Ishikawa (cell line): ENCODE data around the gene TESPA1.

Experiments used
- EP300 ChIP-seq: IDR thresholded peaks from 2 replicates; pipeline ENCODE4 v1.6.1; 2012; ENCODE audit warnings: borderline replicate concordance
- MAX ChIP-seq: IDR thresholded peaks from 2 replicates; pipeline ENCODE4 v1.6.1; 2012
- RAD21 ChIP-seq: IDR thresholded peaks from 2 replicates; pipeline ENCODE4 v1.6.1; 2012; ENCODE audit warnings: low read depth
- REST ChIP-seq: IDR thresholded peaks from 2 replicates; pipeline ENCODE4 v1.6.1; 2012; ENCODE audit warnings: low read depth, mild to moderate bottlenecking
- TF ChIP-seq, protein P1 (sequence below): IDR thresholded peaks from 2 replicates; pipeline ENCODE4 v1.6.1; 2012

- TF ChIP-seq REST: no peak
- TF ChIP-seq, protein P1, sequence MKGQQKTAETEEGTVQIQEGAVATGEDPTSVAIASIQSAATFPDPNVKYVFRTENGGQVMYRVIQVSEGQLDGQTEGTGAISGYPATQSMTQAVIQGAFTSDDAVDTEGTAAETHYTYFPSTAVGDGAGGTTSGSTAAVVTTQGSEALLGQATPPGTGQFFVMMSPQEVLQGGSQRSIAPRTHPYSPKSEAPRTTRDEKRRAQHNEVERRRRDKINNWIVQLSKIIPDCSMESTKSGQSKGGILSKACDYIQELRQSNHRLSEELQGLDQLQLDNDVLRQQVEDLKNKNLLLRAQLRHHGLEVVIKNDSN: no peak
- no peak for TF ChIP-seq RAD21
- TF ChIP-seq MAX: no peak
- TF ChIP-seq EP300: no peak
Measured at GRCh38 chr12:54981796-54982195, 2.8 kb downstream of the TESPA1 start.
